Stimulated activated CD8-positive, alpha-beta memory T cell treated with anti-CD3 and anti-CD28 coated beads, Interleukin-12 subunit alpha, Interleukin-12 subunit beta, amount 100 ng/mL, for 24 hours (primary cell): Measurements from ENCODE around the gene SURF4.

Experiments used
- DNase-seq: peaks from one replicate; pipeline ENCODE4 v3.0.0-alpha.2; 2020; ENCODE audit errors: extremely low read depth

The SURF4 gene

GRCh38 chr9:133374612-133375115, 1.2 kb downstream of the SURF4 start:
- DNase-seq = no peak

GRCh38 chr9:133372144-133372543, 3.7 kb downstream of the SURF4 start:
- no peak for DNase-seq

GRCh38 chr9:133371261-133371711, 4.6 kb downstream of the SURF4 start:
- DNase-seq = no peak

- DNase-seq = no peak
Observed at GRCh38 chr9:133370685-133371084, 5.2 kb downstream of the SURF4 start.

GRCh38 chr9:133369933-133370332, 5.9 kb downstream of the SURF4 start:
- no peak for DNase-seq

- DNase-seq = no peak
Observed at GRCh38 chr9:133369422-133369821, 6.4 kb downstream of the SURF4 start.

- no peak for DNase-seq
Observed at GRCh38 chr9:133368249-133368881, 7.5 kb downstream of the SURF4 start.

- no peak for DNase-seq
Observed at GRCh38 chr9:133367778-133368177, 8.1 kb downstream of the SURF4 start.

- no peak for DNase-seq
Observed at GRCh38 chr9:133367221-133367620, 8.6 kb downstream of the SURF4 start.

- DNase-seq = no peak
Observed at GRCh38 chr9:133366435-133366834, 9.4 kb downstream of the SURF4 start.

- DNase-seq = no peak
Observed at GRCh38 chr9:133362359-133363044, 13.4 kb downstream of the SURF4 start.

- no peak for DNase-seq
Observed at GRCh38 chr9:133361507-133362092, 14.3 kb downstream of the SURF4 start.

- no peak for DNase-seq
Observed at GRCh38 chr9:133360400-133361393, 15.2 kb downstream of the SURF4 start.

- DNase-seq = no peak
Observed at GRCh38 chr9:133359399-133360175, 16.3 kb downstream of the SURF4 start.

GRCh38 chr9:133357656-133358055, 18.2 kb downstream of the SURF4 start:
- no peak for DNase-seq

GRCh38 chr9:133356391-133357091, 19.3 kb downstream of the SURF4 start, which contains the start of the genes SURF1 and SURF2:
Gene SURF1 (minus strand): TSS chr9:133356487. CDS start chr9:133356453, 34 bp downstream.
Gene SURF2 (plus strand): TSS chr9:133356550. CDS start chr9:133356593, 43 bp downstream.
- DNase-seq = peak; percentile 84

GRCh38 chr9:133355881-133356357, 19.9 kb downstream of the SURF4 start:
- no peak for DNase-seq

- no peak for DNase-seq
Observed at GRCh38 chr9:133354766-133355165, 21.1 kb downstream of the SURF4 start.

GRCh38 chr9:133353548-133353947, 22.3 kb downstream of the SURF4 start:
- DNase-seq = no peak
